SK-N-SH treated with all-trans-retinoic acid at 6 μM for 48 hours (cell line): Measurements from ENCODE around the gene LRWD1.

Source experiments
- ZFP3 ChIP-seq: fragments of 250-450 bp; sonication (Bioruptor Pico); IDR thresholded peaks from 2 replicates; pipeline ENCODE4 v1.5.0; 2020; ENCODE audit warnings: mild to moderate bottlenecking, moderate library complexity
- ZNF565 ChIP-seq: fragments of 450-650 bp; formaldehyde crosslinking; conservative IDR thresholded peaks from 2 replicates; pipeline ENCODE4 v1.5.0; 2020; ENCODE audit warnings: low read depth, mild to moderate bottlenecking, moderate library complexity

- TF ChIP-seq ZFP3 (CRISPR knock-in tag) (no peak), ZNF565 (CRISPR knock-in tag) (no peak)
These were observed 37.8 kb upstream of the LRWD1 start for GRCh38 chr7:102427019-102427405.
